HG03571 (cell line): ENCODE results near the gene CRPPA.

ENCODE experiments used
- ATAC-seq: cut with Tn5 transposase; IDR thresholded peaks from one replicate; pipeline ENCODE4 v1.9.1; 2021; ENCODE audit not compliant: unreplicated experiment

Gene CRPPA

DNA sequence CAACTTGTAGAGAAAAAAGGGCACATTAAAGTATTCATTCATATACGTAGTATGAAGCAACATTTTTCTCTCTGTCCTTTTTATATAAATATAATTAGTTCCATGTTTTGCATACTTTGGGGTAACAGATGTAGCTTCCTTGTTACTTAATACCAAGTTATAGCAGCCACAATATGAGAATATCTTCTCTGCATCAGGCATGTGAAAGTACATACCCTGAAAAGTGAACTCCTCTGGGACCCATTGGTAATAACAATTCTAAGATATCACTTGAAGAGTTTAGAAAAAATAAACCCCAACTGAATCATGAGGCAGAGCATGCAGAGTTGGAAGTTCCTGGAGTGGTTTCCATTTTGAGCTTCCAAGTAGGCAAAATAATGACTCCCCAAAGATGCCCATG lies 2.4 kb upstream of the CRPPA start:
- no peak for ATAC-seq

DNA sequence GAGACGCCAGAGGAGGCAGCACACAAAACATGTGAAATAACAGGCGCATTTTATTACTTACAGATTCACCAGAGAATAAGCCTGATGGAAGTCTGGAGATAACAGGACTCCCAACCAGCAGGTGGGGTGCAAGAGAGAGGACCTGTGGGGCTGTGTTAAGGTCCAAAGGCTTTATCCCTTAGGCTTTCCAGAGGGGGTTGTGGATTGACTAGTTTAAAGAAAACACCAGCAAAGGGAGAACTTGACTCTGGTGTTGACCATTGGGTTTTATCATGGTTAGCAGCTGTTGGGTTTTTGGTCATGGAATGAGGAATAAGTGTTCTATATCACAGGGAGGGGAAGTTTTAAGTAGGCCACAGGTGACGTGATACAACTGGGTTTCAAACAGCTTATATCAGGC lies 1.6 kb upstream of the CRPPA start:
- no peak for ATAC-seq

DNA sequence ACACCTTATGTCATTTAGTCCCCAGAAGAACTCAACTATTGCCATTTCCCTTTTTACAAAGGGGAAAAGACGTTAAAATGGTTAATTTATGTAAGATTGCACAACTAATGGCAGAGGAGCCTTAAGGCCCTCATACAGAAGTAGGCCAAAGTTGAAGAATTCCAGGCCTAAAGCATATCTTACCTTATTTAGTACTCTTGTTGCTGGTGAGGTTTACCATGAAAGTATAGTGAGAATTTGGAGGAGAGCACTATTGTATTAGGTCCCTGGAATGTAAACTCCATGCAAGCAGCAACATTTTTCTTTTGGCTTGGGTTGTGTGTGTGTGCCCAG lies 731 bp upstream of the CRPPA start:
- ATAC-seq, result no peak

DNA sequence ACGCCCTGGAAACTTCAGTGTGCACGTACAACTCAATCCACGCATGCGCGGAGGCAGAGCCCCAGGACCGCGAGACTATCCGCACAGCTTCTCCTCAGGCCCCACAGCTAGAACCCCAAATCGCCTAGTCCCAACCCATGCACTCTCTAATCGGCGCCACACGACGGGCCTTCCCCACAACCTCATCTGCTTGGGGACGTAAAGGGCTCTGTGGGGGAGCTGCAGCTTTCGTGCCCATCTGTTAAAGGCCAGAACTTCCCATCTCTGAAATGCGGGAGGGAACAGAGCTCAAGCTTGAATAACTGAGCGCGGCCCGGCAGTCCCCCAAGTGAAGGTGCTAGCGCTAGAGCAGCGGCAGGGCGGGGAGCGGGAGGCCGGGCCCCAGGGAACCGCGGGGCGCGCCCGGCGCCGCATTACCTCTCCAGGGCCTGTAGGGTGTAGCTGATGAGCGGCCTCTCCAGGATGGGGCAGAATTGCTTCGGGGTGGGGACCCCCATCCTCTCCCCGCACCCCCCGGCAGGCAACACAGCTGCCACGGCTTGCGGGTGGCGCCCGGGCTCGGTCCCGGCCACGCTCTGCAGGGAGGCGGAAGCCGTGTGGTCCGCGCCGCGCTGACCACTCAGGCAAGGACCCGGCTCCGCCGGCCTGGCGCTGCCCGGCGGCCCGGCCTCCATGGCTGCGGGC lies 547 bp downstream of the CRPPA start:
- peak; percentile 88 for ATAC-seq

DNA sequence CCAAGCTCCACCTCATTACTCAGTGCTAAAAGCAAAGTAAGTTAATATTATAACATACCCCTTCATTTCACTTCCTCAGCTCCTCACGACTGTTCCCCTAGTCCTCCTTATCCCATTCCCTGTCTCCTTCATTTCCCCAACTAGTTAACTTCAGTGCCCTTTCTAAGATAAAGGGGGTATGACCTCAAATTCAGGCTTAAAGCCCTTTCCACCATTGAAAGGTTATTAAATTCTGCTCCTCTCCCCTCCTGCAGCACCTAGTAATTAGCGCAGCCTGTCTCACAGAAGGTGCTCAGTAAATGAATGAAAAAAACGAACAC lies 1.0 kb downstream of the CRPPA start:
- ATAC-seq, result no peak

DNA sequence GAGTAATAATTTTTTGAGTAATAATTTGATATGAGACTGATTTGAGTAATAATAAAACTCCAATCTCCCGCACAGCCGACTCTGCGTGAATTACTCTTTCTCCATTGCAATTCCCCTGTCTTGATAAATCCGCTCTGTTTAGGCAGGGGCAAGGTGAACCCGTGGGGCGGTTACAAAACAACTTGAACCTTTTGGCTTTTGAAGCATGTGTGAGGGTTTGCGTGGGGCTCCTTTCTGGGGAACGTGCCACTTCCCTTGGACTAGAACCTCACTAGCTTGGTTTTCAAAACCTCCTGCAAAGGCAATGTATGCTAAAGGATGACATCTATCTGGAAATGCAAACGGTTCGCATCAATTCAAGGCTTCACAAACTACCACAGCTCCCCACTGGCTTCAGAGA lies 1.5 kb downstream of the CRPPA start:
- no peak for ATAC-seq

DNA sequence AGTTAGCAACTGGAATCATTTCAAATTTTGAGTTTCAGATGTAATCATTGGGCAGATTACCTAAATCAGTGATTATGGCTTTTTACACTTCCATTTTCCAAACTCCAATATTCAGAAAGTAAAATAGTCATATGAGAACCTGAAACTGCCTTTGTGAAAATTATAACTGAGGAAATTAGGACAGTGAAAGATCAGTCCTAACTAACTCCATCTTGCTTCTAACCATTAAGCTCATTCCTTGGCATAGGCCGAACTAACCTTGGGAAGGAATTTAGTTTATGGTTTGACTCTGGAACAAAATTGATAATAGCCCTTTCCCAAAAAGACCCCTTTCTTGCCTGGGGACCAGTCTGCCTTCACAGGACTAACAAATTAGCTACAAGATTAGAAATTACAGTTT lies 2.2 kb downstream of the CRPPA start:
- no peak for ATAC-seq

DNA sequence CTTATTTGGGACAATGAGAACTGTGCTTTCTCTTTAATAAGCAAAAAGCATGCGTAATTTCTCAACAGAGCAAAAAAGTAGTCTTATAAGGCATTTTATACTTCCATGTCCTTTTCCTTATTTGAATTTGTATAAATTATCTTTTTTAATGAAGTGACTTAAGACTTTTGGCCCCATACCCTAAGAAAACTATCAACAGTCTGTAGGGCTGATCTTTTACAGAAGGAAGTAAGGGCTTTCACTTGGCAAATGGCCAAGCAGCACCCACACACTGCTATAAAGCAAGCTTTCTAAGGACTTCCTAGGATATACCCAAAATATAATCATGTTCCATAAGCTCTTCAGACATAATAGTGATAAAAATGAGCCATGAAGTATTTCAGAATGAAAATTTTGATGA lies 3.4 kb downstream of the CRPPA start:
- no peak for ATAC-seq

DNA sequence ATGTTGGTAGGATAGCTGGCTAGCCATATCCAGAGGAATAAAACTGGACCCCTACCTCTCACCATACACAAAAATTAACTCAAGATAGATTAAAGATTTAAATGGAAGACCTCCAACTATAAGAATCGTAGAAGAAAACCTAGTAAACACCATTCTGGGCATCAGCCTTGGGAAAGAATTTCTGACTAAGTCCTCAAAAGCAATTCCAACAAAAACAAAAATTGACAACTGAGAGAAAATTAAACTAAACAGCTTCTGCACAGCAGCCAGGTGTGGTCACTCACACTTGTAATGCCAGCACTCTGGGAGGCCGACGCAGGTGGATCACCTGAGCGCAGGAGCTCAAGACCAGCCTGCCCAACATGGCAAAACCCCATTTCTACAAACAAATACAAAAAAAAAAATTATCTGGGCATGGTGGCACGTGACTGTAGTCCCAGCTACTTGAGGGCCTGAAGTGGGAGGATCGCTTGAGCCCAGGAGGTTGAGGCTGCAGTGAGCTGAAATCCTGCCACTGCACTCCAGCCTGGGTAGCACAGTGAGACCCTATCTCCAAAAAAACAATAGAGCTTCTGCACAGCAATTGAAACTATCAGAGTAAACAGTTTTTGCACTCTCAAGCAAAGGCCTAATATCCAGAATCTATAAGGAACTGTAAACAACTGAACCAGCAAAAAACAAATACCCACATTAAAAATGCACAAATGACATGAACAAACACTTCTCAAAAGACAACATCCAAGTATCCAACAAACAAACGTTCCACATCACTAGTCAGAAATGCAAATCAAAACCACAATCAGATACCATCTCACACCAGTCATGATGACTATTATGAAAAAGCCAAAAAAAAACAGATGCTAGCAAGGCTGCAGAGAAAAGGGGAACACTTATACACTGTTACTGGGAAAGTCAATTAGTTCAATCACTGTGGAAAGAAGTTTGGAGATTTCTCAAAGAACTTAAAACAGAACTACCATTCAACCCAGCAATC lies 4.8 kb downstream of the CRPPA start:
- no peak for ATAC-seq

DNA sequence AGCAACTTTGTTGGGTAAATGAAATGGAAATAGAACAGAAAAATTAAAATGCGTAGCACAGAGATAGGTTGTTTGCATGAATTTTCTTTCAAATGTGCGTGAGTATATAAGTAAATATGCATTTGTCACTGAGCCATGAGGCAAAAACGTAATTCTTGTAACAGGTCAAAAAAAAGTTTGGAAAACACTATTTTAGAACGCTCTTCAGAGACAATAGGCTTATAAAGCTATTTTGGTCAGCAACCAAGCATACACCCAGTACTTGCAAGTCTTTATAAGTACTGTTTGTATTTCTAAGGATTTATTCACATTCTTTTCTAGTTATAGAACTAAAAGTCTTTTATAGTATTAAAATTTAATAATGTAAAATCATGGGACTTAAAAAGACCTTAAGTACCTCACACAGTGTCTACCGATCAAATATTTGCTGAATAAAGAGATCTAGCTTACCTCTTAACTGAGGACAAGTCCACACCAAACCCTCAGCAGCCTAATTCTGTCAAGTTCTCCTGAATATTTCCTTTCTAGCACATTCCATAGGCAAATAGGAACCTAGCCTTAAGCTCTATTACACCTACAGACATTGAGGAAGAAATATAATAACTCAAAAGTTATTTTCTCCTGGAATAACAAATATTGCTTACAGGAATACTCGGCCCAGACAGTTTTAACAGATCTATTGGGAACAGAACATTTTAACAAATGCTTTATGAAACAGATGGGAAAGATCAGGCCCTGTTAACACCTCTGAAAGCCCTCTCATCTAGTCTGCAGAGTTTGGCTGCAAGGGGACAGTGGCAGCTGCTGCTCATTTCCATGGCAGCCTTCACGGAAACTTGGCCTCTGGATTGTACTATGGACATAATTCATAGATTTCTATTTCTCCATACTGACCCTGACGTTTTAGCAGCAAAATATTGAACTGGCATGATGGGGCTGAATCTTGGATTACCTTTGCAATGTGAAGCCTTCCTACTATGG lies 8.8 kb downstream of the CRPPA start:
- no peak for ATAC-seq

DNA sequence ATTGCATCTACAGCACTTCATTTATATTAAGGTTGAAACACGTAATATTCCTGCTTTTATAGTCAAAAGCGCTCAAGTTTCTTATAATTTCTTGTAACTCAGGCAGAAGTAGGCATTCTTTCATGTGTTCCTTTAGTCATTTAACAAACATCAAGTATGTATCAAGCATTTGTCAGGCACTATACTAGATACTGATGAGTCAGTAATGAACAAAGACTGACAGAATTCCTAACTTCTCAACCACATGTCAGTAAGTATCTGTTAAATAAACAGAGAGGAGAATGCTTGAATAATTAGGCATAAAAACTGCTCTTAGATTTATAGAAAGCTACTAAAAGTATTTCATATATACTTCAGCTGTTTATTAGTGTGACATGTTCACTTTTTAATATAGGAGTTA lies 9.9 kb downstream of the CRPPA start:
- ATAC-seq, result no peak

DNA sequence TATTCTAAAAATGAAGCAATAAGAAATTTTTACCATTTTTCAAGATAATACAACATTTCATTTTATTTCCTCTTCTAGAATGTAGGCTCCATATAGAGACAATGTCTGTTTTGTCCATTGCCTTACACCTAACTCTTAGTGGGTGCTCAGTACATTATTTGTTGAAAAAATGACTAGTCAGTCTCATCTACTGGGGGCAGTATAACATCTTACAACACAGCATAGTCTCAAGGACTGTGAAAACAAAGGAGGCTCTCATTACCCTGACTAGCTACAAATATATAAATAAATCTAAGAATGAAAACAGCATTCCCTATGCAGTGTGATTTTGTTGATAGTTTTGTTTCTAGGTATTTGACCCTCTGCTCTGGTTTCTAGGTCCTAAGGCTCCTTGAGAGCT lies 11.6 kb downstream of the CRPPA start:
- no peak for ATAC-seq

DNA sequence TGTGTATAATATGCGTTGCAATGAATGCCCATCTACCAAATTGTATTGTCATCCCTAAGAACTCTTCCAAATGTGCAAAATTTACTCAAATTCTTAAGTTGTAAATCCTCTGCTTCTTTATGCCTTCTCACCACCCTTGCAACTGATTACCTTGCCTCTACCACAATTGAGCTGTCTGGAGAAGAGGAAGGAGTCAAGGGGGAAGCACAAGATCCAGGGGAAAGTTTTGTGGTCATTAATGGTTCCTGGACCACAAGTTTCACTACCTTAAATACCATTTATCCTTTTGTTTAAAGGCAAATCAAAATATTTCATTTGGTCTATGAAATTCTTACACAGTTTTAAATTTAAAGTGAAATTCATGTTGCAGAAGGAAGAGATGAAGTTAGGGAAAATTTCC lies 16.7 kb downstream of the CRPPA start:
- ATAC-seq, result no peak

DNA sequence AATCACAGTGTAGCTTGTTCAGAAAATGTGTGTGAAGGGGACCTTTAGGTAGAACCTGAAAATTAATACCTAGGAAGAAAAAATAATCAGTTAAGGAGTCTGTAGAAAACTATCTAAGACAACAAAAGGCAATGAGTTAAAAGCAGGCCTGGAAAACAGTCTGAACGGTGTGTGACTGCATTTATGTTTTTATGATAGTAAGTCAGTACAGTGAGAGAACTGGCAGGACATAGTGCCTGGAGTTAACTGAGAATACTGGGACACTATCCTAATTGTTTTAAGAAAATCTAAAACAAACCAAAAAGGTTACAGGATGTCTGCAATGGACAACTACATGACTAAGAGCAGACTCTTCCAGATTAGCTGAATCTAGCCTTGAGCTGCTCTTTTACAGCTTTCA lies 17.9 kb downstream of the CRPPA start:
- ATAC-seq, result no peak

DNA sequence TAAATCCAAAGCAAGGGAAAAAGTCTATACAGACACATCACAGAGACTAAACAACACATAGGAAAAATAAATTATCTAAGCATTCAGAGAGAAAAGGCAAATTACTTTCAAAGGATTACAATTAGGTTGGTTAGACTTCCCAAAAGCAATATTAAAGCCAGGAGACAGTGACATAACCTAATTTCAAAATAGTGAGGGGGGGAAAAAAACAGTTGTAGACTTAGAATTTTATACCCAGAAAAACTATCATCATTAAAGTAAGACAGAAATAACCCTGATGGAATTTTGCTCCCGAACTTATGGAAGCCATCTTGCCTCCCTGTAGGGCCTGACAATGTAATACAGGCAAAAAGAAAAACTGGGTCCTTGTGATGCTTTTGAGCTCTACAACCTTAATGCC lies 18.4 kb downstream of the CRPPA start:
- ATAC-seq, result no peak

DNA sequence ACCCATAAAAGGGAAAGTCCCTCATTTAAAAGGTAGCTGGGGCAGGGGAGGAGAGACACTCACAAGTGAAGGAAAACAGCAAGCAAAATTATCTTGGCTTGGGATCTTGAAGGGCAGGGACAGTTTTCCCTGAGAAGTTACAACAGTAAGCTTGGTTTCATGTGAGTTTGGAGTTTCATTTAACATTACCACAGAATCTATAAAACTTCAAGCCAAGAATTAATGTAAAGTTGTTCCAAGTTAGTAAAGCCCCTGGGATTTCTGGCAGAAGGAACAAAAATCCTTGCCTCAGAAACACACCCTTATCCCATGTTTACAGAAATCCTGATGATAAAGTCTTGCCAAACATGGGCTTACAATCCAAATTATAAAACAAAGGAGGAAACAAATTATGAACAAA lies 19.2 kb downstream of the CRPPA start:
- ATAC-seq, result no peak

DNA sequence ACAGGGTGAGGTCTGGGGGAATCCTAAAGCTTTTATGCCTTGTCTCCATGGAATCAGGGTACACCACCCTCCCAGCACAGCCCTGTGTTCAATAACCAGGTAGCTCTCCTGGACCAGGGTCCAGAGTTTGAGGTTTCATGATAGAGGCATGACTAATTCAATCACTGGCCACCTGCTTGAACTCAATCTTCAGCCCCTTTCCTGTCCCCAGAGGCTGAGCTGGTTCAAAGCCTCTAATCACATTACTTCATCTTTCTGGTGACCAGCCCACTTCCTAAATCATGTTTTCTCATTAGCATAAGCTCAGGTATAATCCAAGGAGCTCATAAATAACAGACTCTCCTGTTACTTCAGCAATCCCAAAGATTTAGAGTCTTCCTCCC lies 20.5 kb downstream of the CRPPA start:
- no peak for ATAC-seq

DNA sequence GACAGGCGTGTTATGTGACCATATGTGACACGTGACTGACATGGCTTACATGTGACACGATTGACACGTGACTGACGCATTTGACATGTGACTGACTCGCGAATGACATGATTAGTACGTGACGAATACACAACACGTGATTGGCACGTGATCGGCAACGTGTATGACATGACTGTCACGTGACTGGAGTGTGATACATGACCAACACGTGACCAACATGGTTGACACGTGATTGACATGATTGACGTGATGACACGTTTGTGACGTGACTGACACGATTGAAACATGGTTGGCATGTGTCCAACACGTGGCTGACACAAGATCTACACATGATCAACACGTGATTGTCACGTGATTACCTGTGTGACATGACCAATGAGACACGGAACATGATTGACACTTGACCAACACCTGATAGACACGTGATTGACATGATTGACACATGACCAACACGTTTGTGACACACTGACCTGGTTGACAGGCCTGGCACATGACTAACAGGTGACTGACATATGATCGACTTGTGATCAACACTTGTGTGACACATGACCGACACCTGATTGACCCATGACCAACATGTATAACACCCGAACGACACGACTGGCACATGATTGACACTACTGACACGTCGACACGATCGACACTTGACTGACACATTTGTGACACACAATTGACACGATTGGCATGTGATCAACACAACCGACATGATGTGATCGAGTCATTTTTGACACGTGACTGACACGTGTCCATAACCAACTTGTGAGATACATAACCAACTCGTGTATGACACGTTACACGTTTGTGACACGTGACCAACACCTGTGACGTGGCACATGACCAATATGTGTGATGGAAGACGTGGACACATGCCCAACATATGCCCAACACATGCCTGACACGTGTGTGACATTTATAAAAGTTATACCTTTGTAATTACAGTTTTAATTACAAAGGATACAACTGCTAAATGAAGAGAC lies 21.1 kb downstream of the CRPPA start:
- no peak for ATAC-seq

DNA sequence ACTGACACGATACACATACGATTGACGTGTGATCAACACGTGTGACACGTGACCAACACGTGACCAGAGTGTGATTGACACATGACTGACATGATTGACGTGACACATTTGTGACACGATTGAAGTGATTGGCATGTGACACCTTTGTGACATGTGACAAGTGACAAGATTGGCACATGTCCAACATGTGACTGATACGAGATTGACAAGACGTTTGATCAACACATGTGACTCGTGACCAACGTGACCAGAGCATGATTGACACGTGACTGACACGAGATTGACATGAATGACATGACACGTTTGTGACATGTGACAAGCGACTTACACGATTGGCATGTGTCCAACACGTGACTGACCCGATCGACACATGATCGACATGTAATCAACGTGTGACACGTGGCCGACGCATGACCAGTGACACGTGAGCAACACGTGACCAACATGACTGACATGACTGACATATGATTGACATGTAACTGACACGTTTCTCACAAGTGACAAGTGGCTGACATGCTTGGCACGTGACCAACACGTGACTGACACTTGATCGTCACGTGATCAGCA lies 22.0 kb downstream of the CRPPA start:
- ATAC-seq, result no peak
